Measurements from ENCODE around the gene HEPACAM. TPM values are rescaled to one million over a fixed set of nuclear protein-coding genes. Genes with fewer than 3 reads are reported as not detected.

Gene HEPACAM
- total and polyA plus RNA-seq, 7 donors, result 0.27 to 5.5 (median 0.52) TPM; not detected in 2

GRCh38 chr11:124943254-124943616, 7.4 kb upstream of the HEPACAM start:
- no peaks in the 10 kb centered on the region for H3K36me3 ChIP-seq
- intact Hi-C loops (cut with DNase I), result no loop called here
- no peak for DNase-seq
- H3K27me3 ChIP-seq, result no peaks in the 10 kb centered on the region
- no peak overlapping the region for H3K27ac ChIP-seq
- no peak overlapping the region for H3K4me3 ChIP-seq
- TF ChIP-seq EP300 (IDR thresholded peaks at IDR 0.05) (no peak), CTCF (IDR thresholded peaks at IDR 0.05) (no peak), POLR2AphosphoS5 (IDR thresholded peaks at IDR 0.05) (no peak), POLR2A (IDR thresholded peaks at IDR 0.05) (no peak)
- WGBS, 2 donors, result 77 to 80% methylated on average over 5 of the region's 5 CpGs
- H3K9me3 ChIP-seq, result no peaks in the 10 kb centered on the region
- H3K4me1 ChIP-seq, result no peaks in the 10 kb centered on the region

GRCh38 chr11:124942466-124943253, 6.8 kb upstream of the HEPACAM start:
- intact Hi-C loops (cut with DNase I), result no loop called here
- 47 to 71% methylated on average over 6 of the region's 6 CpGs for WGBS, 2 donors
- no peaks in the 10 kb centered on the region for H3K27me3 ChIP-seq

GRCh38 chr11:124941703-124942102, 5.9 kb upstream of the HEPACAM start:
- intact Hi-C loops (cut with DNase I), result no loop called here
- TF ChIP-seq POLR2AphosphoS5 (IDR thresholded peaks at IDR 0.05), result no peak
- no peak for TF ChIP-seq POLR2A (IDR thresholded peaks at IDR 0.05)
- no peak for TF ChIP-seq EP300 (IDR thresholded peaks at IDR 0.05)

More at GRCh38 chr11:124942466-124943253, 6.8 kb upstream of the HEPACAM start:
- Histone ChIP-seq H3K9me3 (no peaks in the 10 kb centered on the region), H3K4me3 (no peak overlapping the region), H3K4me1 (no peaks in the 10 kb centered on the region), H3K27ac (no peak overlapping the region), H3K36me3 (no peaks in the 10 kb centered on the region)
- no peak for DNase-seq
- TF ChIP-seq POLR2A (IDR thresholded peaks at IDR 0.05), result no peak
- no peak for TF ChIP-seq EP300 (IDR thresholded peaks at IDR 0.05)
- TF ChIP-seq POLR2AphosphoS5 (IDR thresholded peaks at IDR 0.05), result no peak
- TF ChIP-seq CTCF (IDR thresholded peaks at IDR 0.05), result no peak

GRCh38 chr11:124938970-124939369, 3.1 kb upstream of the HEPACAM start:
- no peak for DNase-seq
- peaks cover 0 to 4% (median 3%) of the 10 kb centered on the region in 3 donors for H3K27me3 ChIP-seq
- no peaks in the 10 kb centered on the region for H3K4me1 ChIP-seq
- no peak for TF ChIP-seq POLR2A (IDR thresholded peaks at IDR 0.05)
- TF ChIP-seq EP300 (IDR thresholded peaks at IDR 0.05), result no peak
- no peak for TF ChIP-seq POLR2AphosphoS5 (IDR thresholded peaks at IDR 0.05)
- no peak for TF ChIP-seq CTCF (IDR thresholded peaks at IDR 0.05)
- no peak overlapping the region for H3K4me3 ChIP-seq
- H3K36me3 ChIP-seq, result no peaks in the 10 kb centered on the region
- intact Hi-C loops (cut with DNase I), result no loop called here
- H3K27ac ChIP-seq, result no peak overlapping the region
- 85 to 90% methylated on average over 6 of the region's 6 CpGs for WGBS, 2 donors
- no peaks in the 10 kb centered on the region for H3K9me3 ChIP-seq

More at GRCh38 chr11:124941703-124942102, 5.9 kb upstream of the HEPACAM start:
- Histone ChIP-seq H3K27ac (no peak overlapping the region), H3K36me3 (no peaks in the 10 kb centered on the region), H3K4me1 (no peaks in the 10 kb centered on the region), H3K4me3 (no peak overlapping the region), H3K9me3 (no peaks in the 10 kb centered on the region), H3K27me3 (peaks cover 0 to under 1% (median 0%) of the 10 kb centered on the region in 3 donors)
- 82 to 84% methylated on average over 1 of the region's 1 CpG for WGBS, 2 donors
- no peak for DNase-seq

GRCh38 chr11:124938206-124938765, 2.4 kb upstream of the HEPACAM start:
- peaks cover 0 to 4% (median 3%) of the 10 kb centered on the region in 3 donors for H3K27me3 ChIP-seq
- intact Hi-C loops (cut with DNase I), result no loop called here
- WGBS, 2 donors, result 70 to 84% methylated on average over 6 of the region's 6 CpGs
- H3K4me1 ChIP-seq, result no peaks in the 10 kb centered on the region
- no peak overlapping the region for H3K4me3 ChIP-seq
- H3K9me3 ChIP-seq, result no peaks in the 10 kb centered on the region
- TF ChIP-seq CTCF (IDR thresholded peaks at IDR 0.05) (no peak), EP300 (IDR thresholded peaks at IDR 0.05) (no peak), POLR2A (IDR thresholded peaks at IDR 0.05) (no peak)
- H3K27ac ChIP-seq, result no peak overlapping the region
- DNase-seq, result no peak
- H3K36me3 ChIP-seq, result no peaks in the 10 kb centered on the region
